Hematopoietic multipotent progenitor cell treated with erythropoietin and hydrocortisone succinate and interleukin-3 and kit ligand, for 6 days (in vitro differentiated cells): ENCODE data around the gene LRRC8A.
"Not testable (repeated sequence)": the region's sequence is repeated elsewhere in the genome, so short reads cannot be mapped to it uniquely, and the experiment has no call there.

ENCODE experiments used
- DNase-seq: peaks from one replicate; pipeline ENCODE4 v3.0.0-alpha.2; 2015

LRRC8A gene

DNA sequence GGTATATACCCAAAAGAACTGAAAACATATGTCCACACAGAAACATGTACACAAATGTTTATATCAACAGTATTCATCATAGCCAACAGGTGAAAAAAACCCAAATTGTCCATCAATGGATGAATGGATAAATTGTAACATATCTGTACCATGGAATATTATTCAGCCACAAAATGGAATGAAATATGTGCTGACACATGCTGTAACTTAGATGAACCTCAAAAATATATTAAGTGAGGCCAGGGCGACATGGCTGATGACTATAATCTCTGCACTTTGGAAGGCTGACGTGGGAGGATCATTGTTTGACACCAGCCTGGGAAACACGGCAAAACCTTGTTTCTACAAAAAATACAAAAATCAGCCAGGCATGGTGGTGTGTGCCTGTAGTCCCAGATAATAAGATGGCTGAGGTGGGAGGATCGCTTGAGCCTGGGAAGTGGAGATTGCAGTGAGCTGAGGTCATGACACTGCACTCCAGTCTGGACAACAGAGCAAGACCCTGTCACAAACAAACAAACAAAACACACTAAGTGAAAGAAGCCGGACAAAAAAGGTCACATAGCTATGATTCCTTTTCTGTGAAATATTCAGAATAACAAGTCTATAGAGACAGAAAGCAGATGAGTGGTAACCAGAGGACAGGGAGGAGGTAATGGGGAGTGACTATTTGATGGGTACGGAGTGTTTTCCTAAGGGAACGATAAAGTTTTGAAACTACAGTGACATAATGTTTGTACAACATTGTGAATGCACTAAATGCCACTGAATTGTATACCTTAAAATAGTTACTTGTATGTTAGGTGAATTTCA is 11.6 kb upstream of the LRRC8A start:
- DNase-seq = no peak

DNA sequence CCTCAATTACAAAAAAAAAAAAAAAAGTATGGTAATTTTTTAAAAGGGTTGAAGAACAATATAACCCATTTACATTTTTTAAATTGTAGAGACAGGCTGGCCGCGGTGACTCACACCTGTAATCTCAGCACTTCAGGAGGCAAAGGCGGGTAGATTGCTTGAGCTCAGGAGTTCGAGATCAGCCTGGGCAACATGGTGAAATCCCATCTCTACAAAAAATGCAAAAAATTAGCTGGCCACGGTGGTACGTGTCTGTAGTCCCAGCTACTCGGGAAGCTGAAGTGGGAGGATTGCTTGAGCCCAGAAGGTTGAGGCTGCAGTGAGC is 11.0 kb upstream of the LRRC8A start:
- DNase-seq = not testable (repeated sequence)

DNA sequence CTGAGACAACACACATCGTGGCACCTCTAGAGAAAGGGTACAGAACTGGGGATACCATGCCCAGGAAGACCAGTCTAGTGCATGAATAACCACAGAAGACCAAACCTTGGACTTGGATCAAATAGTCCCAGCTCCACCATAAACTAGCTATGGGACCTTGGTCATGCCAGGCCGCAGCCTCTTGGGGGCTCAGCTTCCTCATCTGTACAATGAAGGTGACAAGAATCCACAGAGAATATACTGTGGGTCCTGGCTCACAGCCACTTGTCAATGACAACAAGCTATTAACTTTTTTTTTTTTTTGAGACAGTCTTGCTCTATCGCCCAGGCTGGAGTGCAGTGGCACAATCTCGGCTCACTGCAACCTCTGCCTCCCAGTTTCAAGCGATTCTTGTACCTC is 4.1 kb upstream of the LRRC8A start:
- DNase-seq = peak; percentile 84

DNA sequence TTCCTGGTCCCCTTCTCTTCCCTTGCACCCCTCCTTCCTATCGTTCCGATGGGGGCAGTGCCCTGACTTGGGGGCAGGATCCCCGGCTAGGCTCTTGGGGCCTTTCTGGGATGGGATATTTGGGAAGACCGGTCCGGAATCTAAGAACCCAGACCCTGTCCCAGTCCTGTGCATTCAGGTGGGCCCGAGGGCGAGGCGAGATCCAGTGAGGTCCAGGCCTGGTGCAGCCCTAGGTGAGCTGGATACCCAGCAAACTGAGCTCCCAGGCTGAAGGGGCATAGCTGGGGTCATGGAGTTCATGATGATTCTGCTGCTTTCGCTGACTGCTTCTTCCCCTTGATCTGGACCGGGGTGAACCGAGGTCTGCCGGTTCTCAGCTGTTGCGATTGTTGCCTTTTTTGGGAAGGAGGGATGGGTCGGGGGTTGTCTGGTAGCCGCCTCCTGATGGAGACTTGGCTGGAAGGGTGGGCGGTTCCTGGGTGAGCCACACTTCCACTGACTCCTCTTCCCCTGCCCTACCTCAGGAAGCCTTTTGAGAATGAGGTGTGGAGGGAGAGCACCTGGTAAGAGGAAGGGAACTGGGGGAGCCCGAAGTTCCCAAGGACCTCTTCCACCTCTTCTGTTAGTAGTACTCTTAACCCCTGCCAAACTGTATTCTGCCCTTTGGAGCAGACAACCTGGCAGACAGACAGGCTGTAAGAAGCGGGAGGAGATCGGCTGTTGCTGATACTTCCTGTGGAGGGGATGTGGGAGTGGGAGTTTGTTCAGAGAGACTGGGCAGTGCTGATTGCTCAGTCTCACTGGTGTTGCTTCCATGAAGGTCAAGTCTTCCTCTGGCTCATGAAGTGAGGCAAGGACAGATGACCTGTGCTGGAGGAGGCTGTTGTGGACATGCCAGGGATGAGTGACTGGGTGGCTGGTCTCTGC is 1.0 kb downstream of the LRRC8A start:
- peak; percentile 39 for DNase-seq

DNA sequence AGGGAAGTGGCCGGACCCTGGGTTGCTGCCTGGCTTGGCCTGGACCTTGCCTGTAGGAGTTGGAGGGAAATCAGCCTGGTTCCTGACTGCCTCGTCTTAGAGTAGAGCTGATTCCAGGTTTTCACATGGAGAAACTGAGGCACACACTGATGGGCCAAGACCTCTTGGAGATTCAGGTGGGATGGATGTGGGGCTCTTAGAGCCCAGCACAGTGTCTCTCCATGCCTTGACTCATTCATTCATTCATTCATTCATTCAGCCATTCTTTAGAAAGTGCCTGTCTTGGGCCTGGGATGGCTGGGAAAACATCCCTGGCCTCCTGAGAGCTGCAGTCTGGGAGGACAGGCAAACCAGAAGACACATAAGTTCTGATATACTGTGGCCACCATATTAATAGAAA is 2.2 kb downstream of the LRRC8A start:
- no peak for DNase-seq

DNA sequence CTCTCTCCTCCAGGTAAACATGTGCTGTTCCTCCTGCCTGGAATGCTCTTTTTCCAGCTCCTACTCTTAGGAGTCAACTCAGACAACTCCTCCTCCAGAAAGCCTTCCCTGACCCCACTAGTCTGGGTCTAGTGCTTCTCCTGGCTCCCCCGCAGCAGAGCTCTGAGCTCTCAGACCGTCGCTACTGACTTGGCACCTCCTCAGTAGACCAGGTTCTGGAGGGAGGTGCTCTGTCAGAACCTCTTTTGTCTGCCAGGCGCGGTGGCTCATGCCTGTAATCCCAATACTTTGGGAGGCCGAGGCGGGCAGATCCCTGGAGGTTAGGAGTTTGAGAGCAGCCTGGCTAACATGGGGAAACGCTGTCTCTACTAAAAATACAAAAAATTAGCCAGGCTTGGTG is 3.4 kb downstream of the LRRC8A start:
- no peak for DNase-seq

DNA sequence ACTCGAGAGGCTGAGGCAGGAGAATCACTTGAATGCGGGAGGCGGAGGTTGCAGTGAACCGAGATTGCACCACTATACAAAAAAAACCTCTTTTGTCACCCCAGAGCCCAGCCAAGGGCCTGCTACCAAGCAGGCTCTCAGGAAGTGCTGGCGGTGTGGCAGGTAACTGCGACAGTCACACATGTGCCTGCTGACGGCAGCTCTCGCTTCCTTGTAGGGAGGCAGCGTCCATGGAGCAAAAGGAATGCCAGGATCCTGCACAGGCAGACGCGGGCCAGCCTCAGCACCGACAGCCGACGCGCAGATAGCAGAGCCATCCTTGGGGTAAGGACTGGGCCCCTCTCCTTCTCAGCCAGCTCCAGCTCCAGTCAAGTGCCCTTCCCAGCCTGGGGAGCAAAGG is 3.9 kb downstream of the LRRC8A start:
- no peak for DNase-seq

DNA sequence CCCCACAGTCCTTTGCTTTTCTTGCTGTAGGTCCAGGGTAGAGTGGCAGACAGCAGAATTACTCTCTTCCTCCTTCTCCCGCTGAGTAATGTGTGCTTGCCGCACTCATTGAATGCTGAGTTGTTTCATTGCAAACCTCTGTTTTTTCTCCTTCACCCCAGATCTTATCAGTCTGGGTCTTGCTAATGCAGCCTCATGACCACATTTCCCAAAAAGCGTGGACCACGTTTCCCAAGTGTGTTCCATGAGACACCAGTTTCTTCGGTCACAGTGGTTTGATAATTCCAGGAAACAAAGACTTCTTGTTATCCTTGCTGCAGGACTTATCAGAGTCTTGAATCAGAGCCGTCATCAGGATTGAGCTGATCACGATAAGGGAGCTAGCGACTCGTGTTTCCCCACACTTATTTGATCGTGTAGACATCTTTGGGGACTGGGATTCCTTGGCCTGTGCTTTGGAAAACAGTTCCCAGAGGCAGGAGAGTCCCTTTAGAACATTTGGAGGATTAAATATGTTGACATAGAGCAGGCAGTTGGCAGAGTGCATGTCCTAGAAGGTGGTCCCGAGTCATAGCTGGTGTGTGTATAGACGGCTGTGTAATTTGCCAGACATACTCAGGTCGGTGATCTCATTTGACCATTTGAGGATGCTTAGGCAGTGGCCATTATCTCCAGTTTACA is 4.4 kb downstream of the LRRC8A start:
- DNase-seq = peak; percentile 57

DNA sequence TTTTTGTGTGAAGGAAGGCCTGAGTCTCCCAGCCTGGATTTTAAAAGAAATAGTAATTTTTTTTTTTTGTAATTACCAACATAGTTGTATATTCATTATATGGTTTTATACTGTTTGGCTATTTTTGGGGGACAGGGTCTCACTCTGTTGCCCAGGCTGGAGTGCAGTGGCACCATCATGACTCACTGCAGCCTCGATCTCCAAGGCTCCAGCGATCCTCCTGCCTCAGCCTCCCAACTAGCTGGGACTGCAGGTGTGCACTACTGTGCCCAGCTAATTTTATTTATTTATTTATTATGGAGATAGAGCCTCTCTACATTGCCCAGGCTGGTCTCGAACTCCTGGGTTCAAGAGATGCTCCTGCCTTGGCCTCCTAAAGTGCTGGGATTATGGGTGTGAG is 5.1 kb downstream of the LRRC8A start:
- no peak for DNase-seq

DNA sequence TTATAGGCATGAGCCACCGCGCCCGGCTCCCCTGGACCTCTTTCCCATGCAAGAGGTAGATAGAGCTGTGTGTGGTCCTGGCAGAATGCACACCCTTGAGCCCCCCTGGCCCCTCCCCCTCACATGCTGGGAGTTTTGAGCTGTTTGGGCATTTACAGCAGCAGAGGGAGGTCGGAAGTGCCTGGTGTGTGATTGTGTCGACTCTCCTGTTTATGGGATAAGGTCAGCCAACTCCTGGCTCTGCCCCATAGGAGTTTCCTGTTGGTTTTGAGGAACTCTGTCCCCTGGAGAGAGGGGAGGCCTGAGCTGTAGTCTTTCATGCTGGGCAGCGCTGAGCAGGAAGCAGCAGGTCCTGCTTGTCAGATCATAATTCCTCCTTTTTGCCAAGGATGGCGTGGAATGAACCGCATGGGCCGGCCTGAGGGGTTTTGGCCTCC is 6.0 kb downstream of the LRRC8A start:
- DNase-seq = no peak

DNA sequence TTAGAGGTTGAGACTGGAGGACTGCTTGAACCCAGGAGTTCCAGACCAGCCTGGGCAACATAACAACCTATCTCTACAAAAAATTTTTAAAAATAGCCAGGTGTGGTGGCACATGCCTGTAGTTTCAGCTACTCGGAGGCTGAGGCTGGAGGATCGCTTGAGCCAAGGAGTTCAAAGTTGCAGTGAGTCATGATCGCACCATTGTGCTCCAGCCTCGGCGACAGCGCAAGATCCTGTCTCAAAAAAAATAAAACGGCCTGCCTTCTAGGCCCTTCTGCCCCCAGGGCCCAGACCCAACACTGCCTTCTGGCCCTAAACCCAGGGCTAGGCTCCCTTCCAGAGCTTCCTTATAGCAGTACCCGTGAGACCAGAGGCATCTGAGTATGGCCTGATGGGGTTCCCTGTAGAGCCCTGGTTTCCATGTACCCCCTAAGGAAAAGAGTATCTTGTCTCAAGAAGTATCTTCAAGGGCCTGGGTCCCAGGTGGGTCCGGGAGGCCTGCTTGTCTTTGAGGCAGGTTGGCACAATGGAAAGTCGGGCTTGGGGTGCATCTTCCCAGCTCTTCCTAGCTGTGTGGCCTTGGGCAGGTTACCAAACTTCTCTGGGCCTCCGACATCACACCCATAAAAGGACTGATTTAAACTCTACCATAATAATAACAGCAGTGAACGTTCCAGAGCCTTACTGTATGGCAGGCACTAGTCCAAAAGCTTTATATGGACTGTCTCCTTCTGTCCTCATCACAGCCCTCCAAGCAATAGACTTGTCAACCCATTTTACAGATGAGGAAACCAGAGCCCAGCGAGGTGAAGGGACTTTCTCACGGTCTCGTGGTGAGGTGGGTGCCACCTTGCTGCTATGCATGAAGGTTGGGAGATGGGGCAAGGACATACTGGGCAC is 9.6 kb downstream of the LRRC8A start:
- DNase-seq = no peak

DNA sequence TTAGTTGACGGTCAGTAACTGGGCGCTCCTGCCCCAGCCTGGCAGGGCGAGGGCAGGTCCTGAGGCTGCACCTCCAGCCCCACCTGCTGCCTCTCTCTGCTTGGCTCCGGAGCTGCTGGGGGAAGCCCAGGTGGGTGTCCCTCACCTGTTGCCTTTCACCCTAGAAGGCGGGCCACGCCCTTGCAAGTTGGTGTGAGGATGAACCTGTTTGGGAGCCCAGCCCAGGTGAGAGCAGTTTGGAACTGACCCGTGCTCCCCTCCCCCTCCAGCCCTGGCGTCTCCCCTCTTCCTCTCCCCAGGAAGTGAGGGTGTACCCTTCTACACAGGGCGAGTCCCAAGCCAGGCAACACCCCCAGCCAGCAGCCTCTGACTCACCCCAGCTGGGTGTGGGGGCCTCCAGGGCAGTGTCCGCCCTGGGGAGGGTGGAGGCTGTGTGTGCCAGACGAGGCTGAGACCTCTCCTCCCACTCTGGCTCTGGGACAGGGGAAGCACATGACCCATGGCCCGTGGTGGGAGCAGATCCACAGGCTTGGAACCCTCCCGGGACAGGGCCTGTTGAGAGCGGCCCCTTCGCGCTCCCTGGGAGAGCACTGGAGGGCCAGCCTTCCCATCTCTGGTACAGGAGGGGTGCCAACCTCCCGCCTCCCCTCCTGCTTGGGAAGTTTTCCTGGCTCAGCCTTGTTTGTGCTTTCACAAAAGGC is 10.4 kb downstream of the LRRC8A start:
- DNase-seq = peak; percentile 93

DNA sequence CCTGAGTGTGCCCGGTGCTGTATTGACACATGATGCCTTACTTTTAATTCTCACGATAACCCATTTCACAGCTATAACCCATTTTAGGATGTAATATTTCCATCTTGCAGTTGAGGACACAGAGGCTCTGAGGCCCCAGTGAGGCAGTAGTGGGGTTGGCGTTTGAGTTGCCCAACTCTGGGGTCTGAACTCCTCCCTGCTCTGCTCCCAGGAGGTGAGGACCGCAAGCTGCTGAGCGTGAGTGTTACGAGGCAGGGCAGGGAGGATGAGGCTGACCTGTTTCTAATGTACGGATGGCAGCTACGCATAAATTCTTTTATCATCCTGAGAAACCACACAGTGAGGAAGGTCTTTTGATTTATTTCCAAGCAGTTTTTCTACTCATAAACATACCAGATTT is 11.4 kb downstream of the LRRC8A start:
- no peak for DNase-seq

DNA sequence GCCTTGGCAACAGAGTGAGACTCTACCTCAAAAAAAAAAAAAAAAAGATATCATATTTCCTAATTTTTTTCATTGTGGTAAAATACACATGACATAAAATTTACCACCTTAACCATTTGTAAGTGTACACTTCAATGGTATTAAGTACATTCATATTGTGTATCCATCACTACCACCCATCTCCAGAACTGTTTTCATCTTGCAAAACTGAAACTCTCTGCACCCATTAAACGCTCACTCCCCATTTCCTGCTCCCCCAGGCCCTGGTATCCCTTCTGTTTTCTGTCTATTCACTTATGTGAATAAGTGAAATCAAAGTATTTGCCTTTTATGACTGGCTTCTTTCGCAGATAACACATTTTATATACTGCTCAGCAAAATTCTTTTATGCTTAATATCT is 12.8 kb downstream of the LRRC8A start:
- no peak for DNase-seq

DNA sequence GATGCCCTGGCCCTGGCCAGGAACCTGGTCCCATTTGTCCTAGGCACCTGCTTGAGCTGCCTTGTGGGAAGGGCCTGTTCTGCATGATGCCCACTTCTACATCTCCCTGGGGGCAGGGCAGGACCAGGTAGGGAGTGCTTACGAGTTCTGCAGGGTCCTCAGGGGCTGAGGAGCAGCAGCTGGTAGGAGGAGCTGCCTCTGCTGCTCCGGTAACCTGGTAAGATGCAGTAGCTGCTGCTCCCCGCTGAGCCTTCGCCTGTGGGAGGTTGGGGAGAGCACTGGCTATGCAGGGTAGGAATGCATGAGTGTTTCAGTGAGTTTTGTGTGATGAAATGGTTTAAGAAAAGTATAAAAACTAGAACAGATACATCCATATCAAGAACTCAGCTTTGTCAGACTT is 13.6 kb downstream of the LRRC8A start:
- DNase-seq = no peak

DNA sequence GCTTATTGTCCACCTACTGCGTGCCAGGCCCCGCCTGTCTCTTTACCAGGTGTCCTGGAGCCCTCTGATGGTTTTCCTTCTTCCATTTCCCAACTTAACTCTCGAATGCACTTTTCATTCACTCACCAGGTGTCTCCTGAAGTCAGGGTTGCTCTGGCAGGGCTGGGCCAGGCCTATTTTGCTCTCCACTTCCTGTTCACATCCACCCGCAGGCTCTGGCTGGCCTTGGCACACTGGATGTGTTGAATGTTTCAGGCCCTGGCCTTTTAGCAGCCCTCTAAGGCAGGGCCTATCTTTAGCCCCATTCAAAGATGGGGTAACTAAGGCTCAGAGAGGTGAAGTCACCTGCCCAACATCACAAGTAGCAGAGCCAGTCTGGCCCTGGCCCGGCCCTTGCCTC is 16.4 kb downstream of the LRRC8A start:
- DNase-seq = no peak

DNA sequence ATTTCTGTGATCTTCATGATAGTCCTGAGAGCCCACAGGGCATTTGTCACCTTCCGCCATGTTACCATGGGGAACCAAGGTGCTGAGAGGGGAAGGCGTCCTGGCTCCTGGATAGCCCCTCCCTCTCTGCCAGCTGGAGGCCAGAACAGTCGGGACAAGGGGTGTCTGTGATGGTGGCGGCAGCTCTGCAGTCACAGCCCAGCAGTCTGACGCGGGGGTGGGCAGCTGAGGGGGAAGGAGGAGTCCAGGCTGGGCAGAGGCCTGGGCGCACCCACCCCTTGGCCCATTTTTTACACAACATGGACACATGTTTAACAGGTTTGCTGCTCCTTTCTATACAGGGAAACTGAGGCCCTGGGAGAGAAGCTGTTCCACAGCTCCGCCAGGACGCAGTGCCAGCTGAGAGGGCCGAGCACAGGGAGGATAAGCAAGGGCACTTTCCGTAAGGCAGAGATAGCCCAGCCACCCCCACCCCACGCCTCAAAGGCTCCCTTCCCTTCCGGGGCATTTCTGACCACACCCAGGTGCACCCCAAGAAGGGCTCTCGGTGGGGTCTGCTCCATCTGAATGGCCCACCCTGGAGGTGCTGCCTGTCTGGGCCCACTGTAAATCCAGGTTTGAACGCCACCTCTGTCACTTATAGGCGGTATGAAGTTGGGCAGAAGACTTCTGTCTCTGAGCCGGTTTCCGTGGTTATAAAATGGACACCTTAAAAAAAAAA is 17.1 kb downstream of the LRRC8A start:
- DNase-seq = no peak

DNA sequence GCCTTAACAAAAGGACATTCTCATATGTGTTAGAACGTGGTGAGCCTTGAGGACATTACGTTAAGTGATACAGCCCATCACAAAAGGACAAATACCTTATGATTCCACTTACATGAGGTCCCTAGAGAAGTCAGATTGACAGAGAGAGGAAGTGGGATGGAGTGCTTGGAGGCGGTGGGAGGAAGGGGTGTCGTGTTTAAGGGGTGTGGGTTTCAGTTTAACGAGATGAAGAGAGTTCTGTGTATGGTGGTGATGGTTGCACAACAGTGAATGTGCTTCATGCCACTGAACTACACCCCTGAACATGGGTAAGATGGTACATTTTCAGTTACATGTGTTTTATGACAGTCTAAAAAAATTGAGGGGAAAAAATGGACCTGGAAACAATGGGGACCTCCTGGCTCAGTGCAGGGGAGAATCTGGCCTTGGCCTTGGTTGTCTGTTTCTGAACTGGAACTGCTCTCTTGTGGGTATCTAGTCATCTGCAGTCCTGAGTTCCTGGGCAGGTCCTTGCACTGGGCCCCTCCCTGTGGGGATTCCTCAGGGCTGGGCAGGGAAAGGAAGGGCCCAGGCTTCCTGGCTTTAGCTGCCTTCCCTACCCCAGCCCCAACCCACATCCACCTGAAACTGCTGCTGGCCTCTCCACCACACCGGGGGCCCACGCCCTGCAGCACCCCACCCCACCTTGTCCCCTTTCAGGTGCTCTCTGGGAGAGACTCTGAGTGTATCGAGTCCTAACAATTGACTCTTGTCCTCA is 17.8 kb downstream of the LRRC8A start:
- DNase-seq = peak; percentile 66

DNA sequence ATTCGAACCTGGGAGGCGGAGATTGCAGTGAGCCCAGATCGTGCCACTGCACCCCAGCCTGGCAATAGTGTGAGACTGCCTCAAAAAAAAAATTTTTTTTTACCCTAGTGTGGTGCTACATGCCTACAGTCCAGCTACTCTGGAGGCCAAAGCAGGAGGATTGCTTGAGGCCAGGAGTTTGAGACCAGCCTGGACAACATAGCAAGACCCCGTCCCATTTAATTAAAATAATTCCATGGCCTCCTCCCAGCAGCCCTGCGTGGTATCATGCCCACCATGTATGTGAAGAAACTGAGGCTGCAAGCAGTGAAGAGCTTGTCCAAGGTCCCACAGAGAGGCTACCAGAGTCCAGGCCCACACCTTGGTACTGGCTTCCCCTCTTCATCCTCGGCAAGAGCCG is 19.4 kb downstream of the LRRC8A start:
- no peak for DNase-seq

DNA sequence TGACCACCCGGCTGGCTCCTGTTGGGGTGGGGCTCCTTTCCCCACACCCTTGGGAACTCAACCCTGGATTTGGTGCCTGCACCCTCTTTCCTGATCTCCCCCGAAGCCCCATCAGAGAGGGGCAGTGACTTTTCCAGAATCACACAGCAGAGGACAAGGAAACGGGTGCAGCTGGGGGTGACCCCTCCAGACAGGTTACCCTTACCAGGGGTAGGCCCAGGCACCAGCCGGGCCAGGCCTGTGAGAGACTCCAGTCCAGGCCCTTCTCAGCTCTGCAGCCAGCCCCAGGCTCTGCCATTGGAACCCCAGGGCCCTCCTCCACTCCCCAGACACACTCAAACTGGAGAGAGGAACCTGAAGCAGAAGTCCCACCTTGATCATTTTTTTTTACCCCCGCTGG is 19.9 kb downstream of the LRRC8A start:
- no peak for DNase-seq
